A549 (cell line): Measurements from ENCODE around the gene NKD1. TPM values are rescaled to one million over a fixed set of nuclear protein-coding genes. Genes with fewer than 3 reads are reported as not detected.

ENCODE experiments used
- ATAC-seq, 2 experiments: fragments of 200-7000 bp in 1 of 2; fragments of >200 bp in 1 of 2; cut with Nextera tagmentation in 1 of 2; cut with Tn5 transposase in 1 of 2; 3 replicates each; pipeline versions ENCODE4 v1.8.0 to v1.9.1; 2018 to 2020; ENCODE audit warnings: mild to moderate bottlenecking in 1 of 2, moderate library complexity in 1 of 2
- CTCF ChIA-PET: fragments of 300-600 bp; sonication (Branson Sonifier 250); formaldehyde crosslinking; extraction: SDS; loops from one replicate; lab custom pipeline; 2021; ENCODE audit warnings: antibody characterized with exemption, inconsistent platforms; lab: Yijun Ruan, JAX
- POLR2A ChIA-PET: fragments of 350-600 bp; formaldehyde crosslinking; extraction: SDS; loops from one replicate; lab custom pipeline; 2021; ENCODE audit warnings: antibody characterized with exemption, inconsistent platforms; lab: Yijun Ruan, JAX
- DNase-seq, 2 experiments: peaks; one replicate each; pipeline versions ENCODE4 v3.0.0 to v3.0.0-alpha.2; 2011 to 2016; ENCODE audit warnings: low read depth in 1 of 2, low spot score in 1 of 2
- FAIRE-seq: peaks from 2 replicates; lab custom pipeline; 2011; peaks lifted over from hg19 to GRCh38; lab: Jason Lieb, UNC
- H3K27ac ChIP-seq, 2 experiments: fragments of >200 bp; sonication (Bioruptor Twin); formaldehyde crosslinking; 3 replicates each; pipeline ENCODE4 v1.5.1; 2016 to 2017
- H3K4me1 ChIP-seq: fragments of >200 bp; sonication (Bioruptor Twin); formaldehyde crosslinking; 3 replicates; pipeline ENCODE4 v1.6.1; 2016
- H3K4me2 ChIP-seq: fragments of >200 bp; sonication (Bioruptor Twin); formaldehyde crosslinking; 3 replicates; pipeline ENCODE4 v1.6.1; 2016
- H3K4me3 ChIP-seq: fragments of >200 bp; sonication (Bioruptor Twin); formaldehyde crosslinking; 3 replicates; pipeline ENCODE4 v1.5.1; 2016
- H3K9me3 ChIP-seq: fragments of >200 bp; sonication (Bioruptor Twin); formaldehyde crosslinking; 3 replicates; pipeline ENCODE4 v1.6.1; 2016
- EHMT2 ChIP-seq: fragments of 200-600 bp; sonication (generic); IDR thresholded peaks from 2 replicates; pipeline ENCODE4 v1.6.1; 2016; ENCODE audit warnings: antibody characterized with exemption, low read depth, mild to moderate bottlenecking, moderate library complexity
- HEYL ChIP-seq: fragments of 250-450 bp; sonication (Bioruptor Pico); IDR thresholded peaks from 2 replicates; pipeline ENCODE4 v1.8.0; 2021; ENCODE audit warnings: mild to moderate bottlenecking, moderate library complexity
- JUN ChIP-seq, 2 experiments: fragments of >200 bp; sonication (Bioruptor Twin); formaldehyde crosslinking; IDR thresholded peaks; 2 replicates in 1 of 2; 3 replicates in 1 of 2; pipeline ENCODE4 v1.6.1; 2016 to 2017
- JUNB ChIP-seq: fragments of >200 bp; sonication (Bioruptor Twin); formaldehyde crosslinking; IDR thresholded peaks from 2 replicates; pipeline ENCODE4 v1.6.1; 2016
- MAZ ChIP-seq: fragments of 150-350 bp; IDR thresholded peaks from 2 replicates; pipeline ENCODE4 v1.6.1; 2014; ENCODE audit warnings: antibody characterized with exemption, low read depth, low read length, borderline replicate concordance
- MYC ChIP-seq: IDR thresholded peaks from 2 replicates; pipeline ENCODE4 v1.6.1; 2012; ENCODE audit warnings: mild to moderate bottlenecking, inconsistent platforms, low read length, improper control_type of control experiment, borderline replicate concordance
- NPAS2 ChIP-seq: fragments of 250-450 bp; sonication (Bioruptor Pico); IDR thresholded peaks from 2 replicates; pipeline ENCODE4 v1.8.0; 2022; ENCODE audit warnings: mild to moderate bottlenecking, moderate library complexity, borderline replicate concordance
- NR3C1 ChIP-seq: fragments of >200 bp; sonication (Bioruptor Twin); formaldehyde crosslinking; IDR thresholded peaks from 3 replicates; pipeline ENCODE4 v1.6.1; 2017
- RFX5 ChIP-seq: fragments of 450-650 bp; IDR thresholded peaks from 2 replicates; pipeline ENCODE4 v1.7.1; 2014; ENCODE audit warnings: antibody characterized with exemption, mild to moderate bottlenecking, moderate library complexity
- SMC3 ChIP-seq: fragments of >200 bp; sonication (Bioruptor Twin); formaldehyde crosslinking; IDR thresholded peaks from 3 replicates; pipeline ENCODE4 v1.6.1; 2018; ENCODE audit warnings: inconsistent platforms
- SREBF2 ChIP-seq: fragments of 450-650 bp; IDR thresholded peaks from 2 replicates; pipeline ENCODE4 v1.6.1; 2014; ENCODE audit warnings: mild to moderate bottlenecking, moderate library complexity
- TFCP2L1 ChIP-seq: fragments of 250-450 bp; sonication (Bioruptor Pico); IDR thresholded peaks from 2 replicates; pipeline ENCODE4 v1.5.0; 2021; ENCODE audit warnings: mild to moderate bottlenecking
- TP53 ChIP-seq: fragments of 250-450 bp; sonication (Bioruptor Pico); IDR thresholded peaks from 2 replicates; pipeline ENCODE4 v1.5.0; 2021; ENCODE audit warnings: mild to moderate bottlenecking, moderate library complexity
- WGBS: methylation state at CpG from one replicate; pipeline ENCODE4 v1.1.6; 2017; ENCODE audit errors: missing lambda C conversion rate; 5-methylcytosine and 5-hydroxymethylcytosine counted together
- polyA plus RNA-seq, 4 experiments: library from polyadenylated mRNA; depleted of rRNA in 3 of 4; stranded (reverse); fragments of >200 nt; fragmentation: RNase III in 1 of 4; extraction: RNeasy Plus Mini Kit Qiagen cat#74134 plus additional on column Dnase treatment in 1 of 4; gene quantifications; 2 replicates in 3 of 4; 3 replicates in 1 of 4; pipeline ENCODE4 v1.2.3, GENCODE V29; 2011 to 2017
- TF ChIP-seq, protein P1 (sequence below): fragments of 450-650 bp; IDR thresholded peaks from 2 replicates; pipeline ENCODE4 v1.6.1; 2014; ENCODE audit warnings: antibody characterized with exemption
- TF ChIP-seq, protein P2 (sequence below): fragments of 250-450 bp; sonication (Bioruptor Pico); IDR thresholded peaks from 2 replicates; pipeline ENCODE4 v1.5.0; 2021; ENCODE audit warnings: mild to moderate bottlenecking, moderate library complexity, borderline replicate concordance
- TF ChIP-seq, protein P3 (sequence below): fragments of 250-450 bp; sonication (Bioruptor Pico); IDR thresholded peaks from 2 replicates; pipeline ENCODE4 v1.5.0; 2020; ENCODE audit warnings: low read depth, mild to moderate bottlenecking, moderate library complexity

The NKD1 gene
- polyA plus RNA-seq, 2 of the 4 experiments (the other 2 are of a cell fraction): 0.10 to 0.19 TPM

DNA sequence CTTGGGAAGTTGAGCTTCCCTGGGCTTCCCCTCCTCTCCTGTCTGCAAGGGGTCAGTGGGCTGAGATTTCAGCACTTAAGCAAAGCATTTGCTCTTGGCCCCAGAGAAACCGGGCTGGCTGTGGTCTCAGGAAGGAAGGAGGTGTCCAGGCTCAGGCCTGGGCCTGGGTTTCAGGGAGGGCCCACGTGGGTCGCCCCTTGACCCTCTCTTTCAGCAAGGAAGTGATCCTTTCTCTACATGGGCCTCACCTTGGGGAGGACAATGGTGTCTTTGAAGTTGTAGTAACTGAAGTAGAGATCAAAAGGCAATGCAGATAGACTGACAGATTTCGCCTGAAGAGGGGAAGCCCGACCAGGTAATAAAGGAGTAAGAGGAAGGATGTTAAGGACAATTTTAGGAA is 147.9 kb downstream of the NKD1 start:
- POLR2A ChIA-PET: no interaction called here
- ATAC-seq (no peak), FAIRE-seq (no peak), DNase-seq (no peak)
- 0 out of 3 replicates have a peak, but pooled peaks cover 5% of the 10 kb centered on the region for H3K4me1 ChIP-seq
- no peak overlapping the region for H3K4me3 ChIP-seq
- no peak overlapping the region for H3K4me2 ChIP-seq
- no peak overlapping the region for H3K27ac ChIP-seq
- TF ChIP-seq SMC3: no peak
- TF ChIP-seq, all 56 proteins: peak for 0
- CTCF ChIA-PET: interaction anchor here (0.9 to 6.3 kb wide), 4 partner anchors 15 to 110 kb away, joined by 3 to 21 read pairs (median 4); no protein-coding TSS in a partner anchor
- no peaks in the 10 kb centered on the region for H3K9me3 ChIP-seq
- WGBS: 78% methylated on average over 2 of the region's 5 CpGs

DNA sequence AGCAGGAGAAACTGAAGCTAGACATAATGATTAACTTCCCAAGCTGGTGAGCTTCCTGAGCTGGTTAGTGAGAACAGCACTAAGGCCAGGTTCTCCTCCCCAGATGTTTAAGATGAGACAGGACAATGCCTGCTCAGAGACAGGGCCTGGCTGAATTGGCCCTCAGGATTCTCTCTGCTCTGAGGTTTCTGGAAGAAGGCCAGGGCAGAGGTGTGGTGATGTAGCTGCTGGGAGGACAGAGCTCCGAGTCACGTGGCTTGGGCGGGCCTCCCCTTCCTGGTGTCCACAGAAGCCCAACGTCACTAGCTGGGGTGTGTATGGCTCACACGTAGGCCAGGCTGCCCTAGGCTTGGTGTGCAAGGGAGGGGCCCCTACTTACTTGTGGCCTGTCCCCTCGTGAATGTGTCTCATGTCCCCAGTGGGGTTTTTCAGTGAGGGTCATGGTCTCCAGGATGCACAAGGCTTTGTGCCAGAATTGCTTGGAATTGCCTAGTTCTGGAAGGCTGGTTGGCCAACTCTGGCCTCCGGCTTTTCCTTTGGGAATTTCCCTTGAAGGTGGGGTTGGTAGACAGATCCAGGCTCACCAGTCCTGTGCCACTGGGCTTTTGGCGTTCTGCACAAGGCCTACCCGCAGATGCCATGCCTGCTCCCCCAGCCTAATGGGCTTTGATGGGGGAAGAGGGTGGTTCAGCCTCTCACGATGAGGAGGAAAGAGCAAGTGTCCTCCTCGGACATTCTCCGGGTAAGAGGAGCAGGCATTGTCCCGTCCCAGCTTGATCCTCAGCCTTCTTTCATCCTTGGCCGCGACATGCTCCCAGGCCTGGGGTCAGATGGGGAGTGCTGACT is 148.6 kb downstream of the NKD1 start:
- Histone ChIP-seq H3K4me3 (no peak overlapping the region), H3K4me2 (no peak overlapping the region), H3K27ac (no peak overlapping the region), H3K4me1 (0 out of 3 replicates have a peak, but pooled peaks cover 5% of the 10 kb centered on the region), H3K9me3 (no peaks in the 10 kb centered on the region)
- ChIA-PET POLR2A (no interaction called here), CTCF (interaction anchor here (0.9 to 6.3 kb wide), 5 partner anchors 16 to 110 kb away, joined by 3 to 21 read pairs (median 3); no protein-coding TSS in a partner anchor)
- TF ChIP-seq, protein P1, sequence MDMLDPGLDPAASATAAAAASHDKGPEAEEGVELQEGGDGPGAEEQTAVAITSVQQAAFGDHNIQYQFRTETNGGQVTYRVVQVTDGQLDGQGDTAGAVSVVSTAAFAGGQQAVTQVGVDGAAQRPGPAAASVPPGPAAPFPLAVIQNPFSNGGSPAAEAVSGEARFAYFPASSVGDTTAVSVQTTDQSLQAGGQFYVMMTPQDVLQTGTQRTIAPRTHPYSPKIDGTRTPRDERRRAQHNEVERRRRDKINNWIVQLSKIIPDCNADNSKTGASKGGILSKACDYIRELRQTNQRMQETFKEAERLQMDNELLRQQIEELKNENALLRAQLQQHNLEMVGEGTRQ: peak; percentile 58
- TF ChIP-seq JUN (IDR thresholded peaks at IDR 0.05) (no peak), MAZ (no peak)
- ATAC-seq: peak in 1 of 2 experiments; percentile 61; a peak in 3 of 6 replicates
- FAIRE-seq: no peak
- peak; percentile 20 to 52 for DNase-seq
- 72% methylated on average over 10 of the region's 15 CpGs for WGBS

DNA sequence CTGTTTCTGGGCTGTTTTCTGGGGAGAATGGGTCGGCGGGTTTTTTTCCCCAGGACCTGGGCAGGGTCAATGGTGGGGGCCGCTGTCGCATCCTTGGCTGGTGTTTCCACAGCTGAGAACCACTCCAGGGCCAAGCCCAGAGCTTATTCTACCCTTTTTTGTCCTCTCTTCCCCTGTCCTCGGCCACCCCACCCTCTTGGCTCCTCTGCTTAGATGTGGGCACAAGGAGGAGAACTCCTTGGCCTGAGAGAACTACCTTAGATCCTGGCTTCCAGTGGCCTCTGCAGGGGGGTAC is 149.2 kb downstream of the NKD1 start:
- POLR2A ChIA-PET: no interaction called here
- H3K27ac ChIP-seq: no peak overlapping the region
- TF ChIP-seq JUNB (no peak), TFCP2L1 (no peak), SREBF2 (no peak), RFX5 (no peak), HEYL (CRISPR knock-in tag) (no peak), MAZ (no peak), NR3C1 (no peak), NPAS2 (CRISPR knock-in tag) (no peak), EHMT2 (no peak), TP53 (CRISPR knock-in tag) (no peak), MYC (no peak)
- TF ChIP-seq, protein P2, sequence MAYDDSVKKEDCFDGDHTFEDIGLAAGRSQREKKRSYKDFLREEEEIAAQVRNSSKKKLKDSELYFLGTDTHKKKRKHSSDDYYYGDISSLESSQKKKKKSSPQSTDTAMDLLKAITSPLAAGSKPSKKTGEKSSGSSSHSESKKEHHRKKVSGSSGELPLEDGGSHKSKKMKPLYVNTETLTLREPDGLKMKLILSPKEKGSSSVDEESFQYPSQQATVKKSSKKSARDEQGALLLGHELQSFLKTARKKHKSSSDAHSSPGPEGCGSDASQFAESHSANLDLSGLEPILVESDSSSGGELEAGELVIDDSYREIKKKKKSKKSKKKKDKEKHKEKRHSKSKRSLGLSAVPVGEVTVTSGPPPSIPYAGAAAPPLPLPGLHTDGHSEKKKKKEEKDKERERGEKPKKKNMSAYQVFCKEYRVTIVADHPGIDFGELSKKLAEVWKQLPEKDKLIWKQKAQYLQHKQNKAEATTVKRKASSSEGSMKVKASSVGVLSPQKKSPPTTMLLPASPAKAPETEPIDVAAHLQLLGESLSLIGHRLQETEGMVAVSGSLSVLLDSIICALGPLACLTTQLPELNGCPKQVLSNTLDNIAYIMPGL: no peak
- TF ChIP-seq, protein P1: no peak
- TF ChIP-seq, protein P3, sequence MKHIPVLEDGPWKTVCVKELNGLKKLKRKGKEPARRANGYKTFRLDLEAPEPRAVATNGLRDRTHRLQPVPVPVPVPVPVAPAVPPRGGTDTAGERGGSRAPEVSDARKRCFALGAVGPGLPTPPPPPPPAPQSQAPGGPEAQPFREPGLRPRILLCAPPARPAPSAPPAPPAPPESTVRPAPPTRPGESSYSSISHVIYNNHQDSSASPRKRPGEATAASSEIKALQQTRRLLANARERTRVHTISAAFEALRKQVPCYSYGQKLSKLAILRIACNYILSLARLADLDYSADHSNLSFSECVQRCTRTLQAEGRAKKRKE (CRISPR knock-in tag): no peak
- TF ChIP-seq, all 56 proteins: peak for 0
- CTCF ChIA-PET: interaction anchor here (1.3 to 6.3 kb wide), 2 partner anchors 27 to 32 kb away, joined by 3 to 21 read pairs; no protein-coding TSS in a partner anchor
- Histone ChIP-seq H3K4me2 (no peak overlapping the region), H3K4me3 (no peak overlapping the region), H3K4me1 (0 out of 3 replicates have a peak, but pooled peaks cover 5% of the 10 kb centered on the region), H3K9me3 (no peaks in the 10 kb centered on the region)
- no peak for FAIRE-seq
- DNase-seq: no peak
- no peak for ATAC-seq
- 89% methylated on average over 5 of the region's 5 CpGs for WGBS
